SIG-M5 treated with dmso at 0.1 percent for 504 hours (cell line): Measurements from ENCODE around the gene IRF2BP2.
"Not testable (repeated sequence)": the region's sequence is repeated elsewhere in the genome, so short reads cannot be mapped to it uniquely, and the experiment has no call there.

Source experiments
- DNase-seq: peaks from one replicate; lab custom pipeline; 2025; ENCODE audit not compliant: unreplicated experiment; lab: John Stamatoyannopoulos, UW

IRF2BP2 gene

DNA sequence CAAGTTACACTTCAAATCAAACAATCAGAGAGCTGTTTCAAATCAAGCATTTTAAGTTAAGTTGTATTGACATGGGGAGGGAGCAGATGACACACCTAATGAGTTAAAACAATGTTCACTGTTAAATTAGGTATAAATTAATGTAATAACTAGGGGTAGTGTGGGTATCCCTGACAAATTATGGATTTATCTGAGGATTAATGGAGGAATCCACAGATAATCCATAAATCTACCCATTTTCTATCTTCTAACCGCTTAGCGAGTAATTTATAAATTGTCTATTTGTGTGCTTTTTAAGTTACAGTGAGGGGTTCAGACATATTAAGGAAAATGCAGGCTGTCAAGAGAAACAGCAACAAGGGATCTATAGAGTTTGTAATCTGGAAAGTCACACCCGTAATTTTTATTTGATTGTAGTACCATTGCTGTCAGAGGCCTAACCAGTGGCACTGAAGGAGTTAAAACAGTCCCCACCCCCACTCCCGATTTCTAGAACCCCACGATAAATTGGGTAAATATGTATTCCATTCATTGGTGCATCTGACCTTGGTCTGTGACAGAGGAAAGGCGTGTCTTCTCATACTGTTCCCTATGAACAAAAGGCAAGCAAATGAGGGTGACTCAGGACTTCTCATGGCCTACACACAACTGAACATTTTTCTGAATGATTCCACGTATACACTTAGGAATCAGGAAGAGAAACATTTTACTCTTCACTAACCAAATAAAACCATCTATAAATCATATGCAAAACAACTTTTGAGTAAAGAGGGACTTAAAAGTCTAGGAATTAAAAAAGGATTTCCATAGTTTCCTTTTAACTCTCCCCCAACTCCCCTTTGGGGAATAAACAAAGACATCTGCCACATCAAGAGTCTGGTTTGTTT, 7.4 kb downstream of the IRF2BP2 start:
- DNase-seq: peak; percentile 99

DNA sequence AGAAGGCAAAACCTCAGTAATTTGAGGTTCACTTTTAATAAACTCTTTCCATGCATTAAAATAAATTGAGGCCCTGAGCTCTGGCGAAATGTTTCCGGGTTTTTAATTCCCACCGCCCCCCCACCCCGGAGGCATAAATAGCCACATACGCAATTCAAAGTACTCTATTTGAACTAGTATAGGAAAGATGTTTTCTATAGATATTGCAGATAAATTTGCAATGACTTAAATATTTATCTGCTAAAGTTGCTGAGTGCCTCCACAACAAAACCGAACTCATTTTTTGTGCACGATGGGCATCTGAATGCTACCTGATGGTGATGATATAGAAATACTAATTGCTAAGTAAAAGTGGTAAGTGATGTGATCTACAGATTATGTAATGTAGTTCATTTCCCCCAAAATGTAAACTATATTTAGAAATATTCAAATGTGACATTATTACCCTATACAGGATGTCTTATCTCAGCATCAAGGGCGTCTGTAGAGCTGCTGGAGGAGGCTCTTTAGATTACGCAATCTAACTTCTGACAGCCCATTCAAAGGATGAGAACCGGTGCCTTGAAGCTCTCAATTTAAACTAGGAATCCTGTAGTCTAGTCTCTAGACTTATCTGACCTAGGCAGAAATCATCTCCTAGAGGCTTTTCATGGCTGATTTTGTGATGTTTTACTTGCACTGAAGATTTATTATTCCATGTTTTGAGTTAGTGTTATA, 8.5 kb downstream of the IRF2BP2 start:
- DNase-seq: peak; percentile 98

DNA sequence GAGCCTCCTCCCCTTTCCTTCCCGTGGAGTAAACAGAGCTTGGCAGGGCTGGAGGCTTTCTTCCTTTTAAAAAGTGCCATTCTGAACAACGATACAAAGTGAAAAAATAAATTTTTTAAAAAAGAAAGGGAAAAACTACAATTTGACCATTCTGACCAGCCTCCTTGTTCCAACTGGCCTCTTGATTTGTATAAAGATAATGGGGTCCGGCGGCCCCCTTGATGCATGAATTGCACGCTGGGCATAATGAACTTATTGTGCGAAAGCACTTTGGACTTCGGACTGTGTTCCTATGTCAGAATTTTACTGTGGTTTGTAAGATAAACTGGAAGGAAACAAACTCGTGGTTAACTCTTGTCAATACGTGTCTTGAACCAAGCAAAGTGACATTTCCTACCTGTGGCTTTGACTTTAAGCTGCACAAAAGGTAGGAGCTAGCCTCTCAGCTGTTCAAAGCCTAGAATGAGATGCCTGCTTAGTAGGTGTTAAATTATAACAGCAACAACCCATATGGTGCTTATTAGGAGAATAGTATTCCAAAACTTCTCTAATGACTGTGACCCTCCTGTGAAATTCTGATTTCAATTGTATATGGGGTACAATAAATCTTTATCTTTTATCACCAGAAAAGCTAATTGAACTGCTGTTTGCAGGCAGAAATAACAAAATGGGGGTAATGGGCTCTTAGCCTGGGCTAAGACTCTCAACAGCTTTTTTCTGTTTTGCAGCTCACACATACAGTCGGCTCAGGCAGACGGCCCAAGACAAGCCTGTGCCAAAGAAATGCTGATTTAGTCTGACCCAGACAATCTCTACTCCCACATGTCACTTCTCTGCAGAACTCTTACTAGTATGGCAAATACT, 9.3 kb downstream of the IRF2BP2 start:
- DNase-seq: peak; percentile 83

- peak; percentile 98 for DNase-seq
These were observed 10.2 kb downstream of the IRF2BP2 start for GRCh38 chr1:234599617-234600417.

DNA sequence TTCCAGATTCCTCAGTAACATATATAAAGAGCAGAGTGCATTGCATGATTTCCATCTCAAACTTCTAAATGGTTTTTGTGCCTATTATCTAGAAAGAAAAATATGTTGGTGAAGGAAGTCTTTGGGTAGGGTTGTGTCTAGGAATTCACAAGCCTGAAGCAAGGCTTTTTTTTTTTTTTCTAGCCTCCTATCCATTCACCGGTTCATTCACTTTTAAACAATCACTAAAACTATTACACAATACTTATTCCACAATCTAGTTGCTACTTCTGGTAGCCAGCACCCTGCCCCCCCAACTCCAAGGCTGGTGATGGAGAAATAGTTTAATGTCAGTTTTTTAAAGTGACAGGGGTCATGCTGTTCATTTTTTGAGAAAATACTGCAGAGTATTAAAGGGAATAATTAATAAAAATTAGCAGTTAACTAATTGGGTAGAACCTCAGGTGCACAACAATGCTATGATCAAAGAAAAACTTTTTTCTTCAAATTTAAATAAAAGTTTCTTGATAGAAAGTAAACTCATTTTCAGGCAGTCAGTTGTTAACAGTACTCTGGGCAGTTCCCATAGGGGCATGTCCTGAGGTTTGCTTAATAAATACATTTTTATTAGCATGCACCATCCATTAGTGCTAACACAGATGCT, 10.9 kb downstream of the IRF2BP2 start:
- DNase-seq: peak; percentile 94

DNA sequence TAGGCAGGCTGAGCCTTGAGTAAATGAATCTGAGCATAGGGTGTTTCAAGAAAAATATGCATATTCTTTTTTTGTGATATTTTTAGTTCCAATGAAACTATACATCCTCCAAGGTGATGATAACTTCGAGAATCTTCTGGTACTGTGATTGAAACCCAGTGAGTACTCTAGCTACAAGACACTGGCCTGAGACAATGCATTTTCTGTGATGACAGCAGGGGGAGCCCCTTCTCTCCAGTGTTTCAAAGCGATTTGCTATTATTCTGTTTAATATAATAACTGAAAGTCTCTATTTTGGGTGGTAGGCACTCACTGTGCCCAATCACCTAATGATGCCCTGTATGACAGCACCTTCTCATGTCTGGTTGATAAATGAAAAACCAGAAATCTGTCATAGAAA, 12.1 kb downstream of the IRF2BP2 start:
- DNase-seq: peak; percentile 87

GRCh38 chr1:234595899-234596298, 14.1 kb downstream of the IRF2BP2 start:
- no peak for DNase-seq

GRCh38 chr1:234594575-234594974, 15.4 kb downstream of the IRF2BP2 start:
- not testable (repeated sequence) for DNase-seq

DNA sequence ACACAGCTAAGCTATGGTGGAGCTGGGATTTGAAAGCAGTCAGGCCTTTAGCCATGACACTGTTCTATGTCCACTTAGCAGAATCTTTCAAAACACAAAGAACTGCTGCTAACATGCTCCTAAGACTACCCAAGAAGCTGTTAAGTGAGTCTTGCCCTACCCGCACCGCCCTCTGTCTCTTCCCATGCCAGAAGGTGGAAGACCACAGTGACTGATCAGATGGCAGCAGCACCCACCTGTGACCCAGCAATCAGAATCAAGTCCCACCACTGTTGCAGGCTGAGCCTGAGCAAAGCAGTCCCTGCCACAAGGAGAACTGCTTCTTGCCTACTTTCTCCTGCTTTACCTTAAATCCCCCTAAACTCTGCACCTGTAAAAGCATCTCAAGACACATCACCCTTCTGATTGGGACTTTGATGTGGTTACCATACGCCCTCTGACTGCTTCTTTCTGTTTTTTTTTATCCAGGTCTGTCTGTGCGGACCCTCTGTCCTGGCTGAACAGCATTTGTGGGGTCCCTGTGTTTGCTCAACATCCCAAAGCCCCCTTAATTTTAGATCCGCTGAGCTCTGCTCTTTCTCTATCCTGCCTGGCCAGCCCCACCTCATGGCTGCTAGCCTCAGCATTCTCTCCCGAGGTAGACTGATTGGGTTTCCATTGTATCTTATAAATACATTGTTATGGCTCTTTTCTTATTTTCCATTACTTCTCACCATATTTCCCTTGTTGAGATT, 16.0 kb downstream of the IRF2BP2 start:
- DNase-seq: no peak

DNA sequence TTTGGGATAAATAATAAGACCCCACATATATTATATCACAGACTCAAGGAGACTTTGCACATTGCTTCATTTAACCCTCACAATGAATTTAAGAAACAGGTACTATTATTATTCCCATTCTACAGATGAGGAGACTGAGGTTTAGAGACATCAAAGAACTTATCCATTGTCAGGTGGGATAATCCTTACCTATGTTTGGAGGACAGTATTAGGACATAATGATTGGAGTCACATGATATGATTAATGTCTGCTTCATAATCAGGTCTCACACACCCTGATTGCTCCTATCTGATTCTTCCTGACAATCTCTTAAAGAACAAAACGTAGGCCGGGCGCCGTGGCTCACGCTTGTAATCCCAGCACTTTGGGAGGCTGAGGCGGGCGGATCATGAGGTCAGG, 16.9 kb downstream of the IRF2BP2 start:
- DNase-seq: no peak

GRCh38 chr1:234592240-234592639, 17.7 kb downstream of the IRF2BP2 start:
- DNase-seq: no peak

- no peak for DNase-seq
These were observed 18.8 kb downstream of the IRF2BP2 start for GRCh38 chr1:234591131-234591530.

DNA sequence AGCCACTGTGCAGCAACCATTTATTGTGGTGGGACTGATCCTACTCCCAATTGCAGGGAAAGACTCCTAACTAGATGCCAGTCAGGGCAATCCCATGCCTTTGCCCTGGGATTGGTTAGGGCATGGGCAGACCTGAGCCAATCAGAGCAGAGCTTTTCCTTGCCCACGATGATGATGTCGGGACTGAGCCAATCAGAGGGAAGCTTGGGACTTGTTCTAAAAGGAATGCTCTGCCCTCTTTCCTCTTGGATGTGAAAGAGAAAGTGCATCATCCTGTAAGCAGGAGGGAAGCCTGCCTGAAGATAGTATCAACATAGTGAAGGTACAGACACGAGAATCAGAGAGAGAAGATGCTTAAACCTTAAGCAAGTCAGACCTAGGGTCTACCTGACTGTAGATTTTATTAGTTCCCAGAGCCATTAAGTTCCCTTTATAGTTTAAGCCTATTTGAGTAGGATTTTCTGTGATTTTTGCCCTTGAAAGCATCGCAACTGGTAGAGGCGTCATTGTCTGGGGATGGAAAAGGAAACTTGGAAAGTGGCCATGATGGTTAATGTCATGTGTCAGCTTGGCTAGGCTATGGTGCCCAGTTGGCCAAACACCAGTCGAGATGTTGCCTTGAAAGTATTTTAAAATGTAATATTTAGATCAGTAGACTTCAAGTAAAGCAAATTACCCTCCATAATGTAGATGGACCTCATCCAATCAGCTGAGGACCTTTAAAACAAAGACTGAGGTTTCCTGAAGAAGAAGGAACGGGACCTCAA, 19.9 kb downstream of the IRF2BP2 start:
- no peak for DNase-seq

DNA sequence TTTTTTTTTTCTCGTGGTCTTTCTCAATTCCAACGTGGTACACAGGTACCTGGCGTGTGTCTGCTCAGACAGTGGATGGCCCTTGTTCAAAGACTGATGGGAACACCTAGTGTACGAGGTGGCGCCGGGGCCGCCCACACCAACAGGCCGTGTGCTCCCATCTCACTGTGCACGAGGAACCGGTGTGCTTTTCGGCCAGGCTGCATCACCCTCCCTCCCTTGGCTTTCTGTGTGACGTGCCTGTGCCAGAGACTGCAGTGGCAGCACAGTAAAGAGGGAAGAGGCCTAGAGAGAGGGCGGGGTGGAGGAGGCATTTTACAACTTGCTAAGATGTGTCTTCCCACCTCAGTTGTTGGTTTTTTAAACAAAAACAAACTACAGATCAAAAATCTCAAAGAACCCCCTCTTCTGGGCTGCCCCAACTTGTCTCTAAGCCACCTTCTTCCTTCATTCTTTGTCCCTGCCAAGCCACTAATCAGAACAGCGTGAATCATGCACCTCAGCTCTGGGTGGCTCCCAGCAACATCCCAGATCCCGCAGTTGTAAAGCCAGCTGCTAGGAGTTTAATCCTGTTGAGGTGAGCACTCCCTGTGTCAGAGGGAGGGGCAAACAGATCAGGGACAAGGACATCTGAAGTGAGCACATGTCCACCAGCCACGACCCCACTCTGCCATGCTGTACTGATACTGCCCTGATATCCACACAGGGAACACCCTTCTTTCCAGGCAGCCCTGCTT, 20.7 kb downstream of the IRF2BP2 start:
- no peak for DNase-seq

DNA sequence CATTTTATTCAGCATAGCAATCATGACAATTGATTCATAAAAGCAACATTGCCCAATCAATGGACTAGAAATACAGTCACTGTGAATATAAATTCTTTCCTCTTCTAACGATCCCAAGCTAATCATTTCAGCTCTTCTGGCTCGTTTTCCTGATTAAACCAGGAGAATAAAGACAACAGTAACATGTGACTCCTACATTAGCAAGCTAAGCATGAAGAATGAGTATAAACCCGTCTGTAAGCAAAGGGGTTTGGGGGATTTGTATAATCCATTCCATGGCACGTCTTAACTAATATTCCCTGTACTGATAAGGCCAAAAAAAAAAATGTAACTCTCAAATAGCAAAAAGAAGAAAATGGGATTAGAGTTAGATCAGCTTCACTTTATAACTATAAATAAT, 21.6 kb downstream of the IRF2BP2 start:
- DNase-seq: no peak

GRCh38 chr1:234586892-234587485, 23.0 kb downstream of the IRF2BP2 start:
- DNase-seq: peak; percentile 19

GRCh38 chr1:234586304-234586703, 23.7 kb downstream of the IRF2BP2 start:
- no peak for DNase-seq
